SH-SY5Y (cell line): ENCODE measurements around the gene ZMIZ1.

Source experiments
- GATA2 ChIP-seq: IDR thresholded peaks from 2 replicates; pipeline ENCODE4 v1.6.1; 2011; ENCODE audit warnings: mild to moderate bottlenecking, low read depth, low read length
- GATA3 ChIP-seq: IDR thresholded peaks from 2 replicates; pipeline ENCODE4 v1.6.1; 2011; ENCODE audit warnings: low read depth, mild to moderate bottlenecking, low read length, moderate library complexity

DNA sequence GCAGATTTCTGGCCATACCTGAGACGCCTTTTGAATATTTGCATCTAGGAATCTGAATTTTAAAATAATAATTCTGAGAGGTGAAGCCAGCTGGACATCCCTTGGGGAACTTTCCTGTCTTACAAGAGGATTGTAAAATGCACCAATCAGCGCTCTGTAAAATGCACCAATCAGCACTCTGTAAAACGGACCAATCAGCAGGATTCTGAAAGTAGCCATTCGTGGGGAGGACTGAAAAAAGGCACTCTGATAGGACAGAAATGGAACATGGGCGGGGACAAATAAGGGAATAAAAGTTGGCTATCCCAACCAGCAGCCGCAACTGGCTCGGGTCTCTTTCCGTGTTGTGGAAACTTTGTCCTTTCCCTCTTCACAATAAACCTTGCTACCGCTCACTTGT is 288.4 kb downstream of the ZMIZ1 start:
- TF ChIP-seq GATA3 (no peak), GATA2 (no peak)
